Naive thymus-derived CD4-positive, alpha-beta T cell (primary cell): ENCODE results near the gene DUOXA2. TPM values are rescaled to one million over a fixed set of nuclear protein-coding genes. Genes with fewer than 3 reads are reported as not detected.
A peak's percentile ranks its signal among the peaks of the same experiment; 100 is the strongest.
"Not testable (repeated sequence)": the region's sequence is repeated elsewhere in the genome, so short reads cannot be mapped to it uniquely, and the experiment has no call there.

ENCODE experiments used
- ATAC-seq: fragments of 150-1000 bp; cut with Tn5 transposase; 2 replicates; pipeline ENCODE4 v1.10.0; 2021; ENCODE audit warnings: mild to moderate bottlenecking, moderate library complexity
- CTCF ChIA-PET: fragments of 350-600 bp; sonication (Branson Sonifier 250); formaldehyde crosslinking; loops from one replicate; lab custom pipeline; 2021; ENCODE audit warnings: antibody characterized with exemption; lab: Charles Lee
- POLR2A ChIA-PET: fragments of 350-600 bp; sonication (Branson Sonifier 250); formaldehyde crosslinking; loops from one replicate; lab custom pipeline; 2021; ENCODE audit warnings: antibody characterized with exemption, inconsistent platforms; lab: Charles Lee
- DNase-seq, 9 donors: peaks; one replicate each; pipeline versions ENCODE4 v3.0.0 to v3.0.0-alpha.2; 2020 to 2022; ENCODE audit warnings: mixed read lengths in 1 of 9
- H3K27ac ChIP-seq: one replicate; pipeline ENCODE4 v1.7.0; 2013; ENCODE audit warnings: mild to moderate bottlenecking, low read depth, low read length, moderate library complexity
- H3K27me3 ChIP-seq, 2 donors: one replicate each; pipeline ENCODE4 v1.7.0; 2013; ENCODE audit warnings: low read length in 2 of 2, mild to moderate bottlenecking in 2 of 2, moderate library complexity in 2 of 2; ENCODE audit not compliant: control insufficient read depth in 2 of 2, insufficient read depth in 2 of 2
- H3K36me3 ChIP-seq, 3 experiments: 1 replicate in 2 of 3; 2 replicates in 1 of 3; pipeline ENCODE4 v1.7.0; 2013; ENCODE audit warnings: low read length in 3 of 3, mild to moderate bottlenecking in 3 of 3, moderate library complexity in 1 of 3; ENCODE audit not compliant: insufficient read depth in 3 of 3, control insufficient read depth in 2 of 3
- H3K4me1 ChIP-seq, 2 donors: one replicate each; pipeline ENCODE4 v1.7.0; 2013; ENCODE audit warnings: low read length in 2 of 2, mild to moderate bottlenecking in 2 of 2, moderate library complexity in 1 of 2; ENCODE audit not compliant: control insufficient read depth in 2 of 2, insufficient read depth in 2 of 2
- H3K4me3 ChIP-seq: 2 replicates; pipeline ENCODE4 v1.7.0; 2013; ENCODE audit warnings: mild to moderate bottlenecking, low read length
- H3K9me3 ChIP-seq, 3 experiments: 1 replicate in 2 of 3; 2 replicates in 1 of 3; pipeline ENCODE4 v1.7.0; 2013; ENCODE audit warnings: low read length in 3 of 3; ENCODE audit not compliant: control insufficient read depth in 2 of 3
- H3K27ac Mint-ChIP-seq, 9 donors: one replicate each; pipeline ENCODE4 v1.8.0; 2020 to 2022; ENCODE audit warnings: mixed read lengths in 9 of 9, mild to moderate bottlenecking in 8 of 9, moderate library complexity in 5 of 9, inconsistent platforms in 2 of 9
- H3K27me3 Mint-ChIP-seq, 5 donors: one replicate each; pipeline ENCODE4 v1.8.0; 2021 to 2022; ENCODE audit warnings: mixed read lengths in 5 of 5, mild to moderate bottlenecking in 1 of 5
- H3K36me3 Mint-ChIP-seq, 5 donors: one replicate each; pipeline ENCODE4 v1.8.0; 2020 to 2022; ENCODE audit warnings: mixed read lengths in 5 of 5, mild to moderate bottlenecking in 3 of 5, inconsistent platforms in 1 of 5
- H3K4me1 Mint-ChIP-seq, 7 donors: one replicate each; pipeline ENCODE4 v1.8.0; 2020 to 2022; ENCODE audit warnings: mixed read lengths in 7 of 7, mild to moderate bottlenecking in 3 of 7, inconsistent platforms in 1 of 7
- H3K4me3 Mint-ChIP-seq, 10 donors: one replicate each; pipeline ENCODE4 v1.8.0; 2020 to 2022; ENCODE audit warnings: mild to moderate bottlenecking in 10 of 10, mixed read lengths in 10 of 10, moderate library complexity in 6 of 10, inconsistent platforms in 2 of 10
- H3K9me3 Mint-ChIP-seq, 11 donors: one replicate each; pipeline ENCODE4 v1.8.0; 2020 to 2022; ENCODE audit warnings: mixed read lengths in 11 of 11, mild to moderate bottlenecking in 4 of 11, inconsistent platforms in 1 of 11, moderate library complexity in 1 of 11
- intact Hi-C, 2 donors: fragments of 100-400 bp; cut with micrococcal nuclease; formaldehyde crosslinking; loops; one replicate each; pipeline ENCODE4 v1.15.1; 2023
- polyA plus RNA-seq, 2 donors: library from polyadenylated mRNA; unstranded; fragments of 300-500 nt; fragmentation: Illumina TruSeq; gene quantifications; one replicate each; pipeline ENCODE4 v1.2.3, GENCODE V29; 2021
- total RNA-seq, 6 experiments: library from RNA in 5 of 6; stranded (reverse) in 5 of 6; gene quantifications; 1 replicate in 5 of 6; 2 replicates in 1 of 6; pipeline ENCODE4 v1.2.3 and lab custom pipeline; 2021 to 2026

DUOXA2 gene
- total and polyA plus RNA-seq, 7 experiments from 2014 or later: not detected

DNA sequence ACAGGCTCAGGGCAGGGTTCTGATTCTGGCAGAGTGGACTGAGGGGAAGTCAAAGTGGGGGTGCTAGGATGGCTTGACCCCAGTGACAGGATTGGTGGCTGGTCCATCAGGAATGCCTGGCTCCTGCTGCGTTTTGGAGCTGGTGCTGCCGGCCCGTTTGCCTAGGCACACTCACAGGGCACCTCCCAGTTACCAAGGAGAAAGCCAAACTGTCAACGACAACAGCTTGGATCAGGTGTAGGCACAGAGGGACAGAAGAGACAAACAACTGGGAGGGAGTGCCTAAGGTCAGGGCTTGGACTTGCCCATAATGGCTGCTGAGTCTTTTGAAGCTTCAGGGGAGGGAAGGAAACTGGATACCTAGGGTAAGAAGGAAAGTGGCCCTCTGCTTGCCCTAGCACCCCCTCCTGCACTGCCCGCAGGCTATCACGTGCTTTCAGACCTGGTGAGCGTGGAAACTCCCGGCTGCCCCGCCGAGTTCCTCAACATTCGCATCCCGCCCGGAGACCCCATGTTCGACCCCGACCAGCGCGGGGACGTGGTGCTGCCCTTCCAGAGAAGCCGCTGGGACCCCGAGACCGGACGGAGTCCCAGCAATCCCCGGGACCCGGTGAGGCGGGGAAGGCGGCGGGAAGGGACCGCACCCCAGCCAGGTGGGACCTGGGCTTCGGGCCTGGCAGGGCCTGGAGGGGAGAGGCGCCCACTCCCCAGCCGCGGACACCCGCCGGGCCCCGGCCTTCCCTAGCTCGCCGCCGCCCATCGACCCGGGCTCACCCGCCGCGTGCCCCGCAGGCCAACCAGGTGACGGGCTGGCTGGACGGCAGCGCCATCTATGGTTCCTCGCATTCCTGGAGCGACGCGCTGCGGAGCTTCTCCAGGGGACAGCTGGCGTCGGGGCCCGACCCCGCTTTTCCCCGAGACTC lies 20.8 kb downstream of the DUOXA2 start:
- no peak overlapping the region for H3K27ac ChIP-seq
- peaks cover 0 to 6% of the 10 kb centered on the region in 2 donors for H3K4me1 ChIP-seq
- intact Hi-C loops: loop anchor here in 1 of 2 donors (1.0 kb wide), 1 partner anchor 9 kb away; no protein-coding TSS in a partner anchor
- H3K9me3 ChIP-seq: no peaks in the 10 kb centered on the region
- ChIA-PET CTCF (interaction anchor here (1.1 kb wide), 1 partner anchor 9 kb away, joined by 4 read pairs; no protein-coding TSS in a partner anchor), POLR2A (no interaction called here)
- peaks cover 5 to 13% of the 10 kb centered on the region in 2 donors for H3K27me3 ChIP-seq
- peaks cover 4 to 22% (median 13%) of the 10 kb centered on the region in 7 donors for H3K4me1 Mint-ChIP-seq
- no peak overlapping the region for H3K4me3 ChIP-seq
- H3K27me3 Mint-ChIP-seq: peaks cover 39 to 64% (median 50%) of the 10 kb centered on the region in 5 donors
- DNase-seq (peak in 1 of 9 donors; percentile 32), ATAC-seq (peak; percentile 55)
- no peaks in the 10 kb centered on the region for H3K36me3 ChIP-seq
- H3K4me3 Mint-ChIP-seq: peak overlapping the region; percentile 29 to 76 (median 50)
- no peak overlapping the region for H3K27ac Mint-ChIP-seq
- H3K36me3 Mint-ChIP-seq: peaks cover 0 to 2% (median 0%) of the 10 kb centered on the region in 5 donors
- no peaks in the 10 kb centered on the region for H3K9me3 Mint-ChIP-seq

- not testable (repeated sequence) for H3K9me3 ChIP-seq
- peaks cover 4 to 16% (median 13%) of the 10 kb centered on the region in 7 donors for H3K4me1 Mint-ChIP-seq
Measured at GRCh38 chr15:45135705-45136377, 21.7 kb downstream of the DUOXA2 start.

GRCh38 chr15:45136378-45136764 lies 22.2 kb downstream of the DUOXA2 start:
- no peak overlapping the region for H3K27ac Mint-ChIP-seq
- Histone ChIP-seq H3K9me3 (no peaks in the 10 kb centered on the region), H3K36me3 (no peaks in the 10 kb centered on the region), H3K4me3 (no peak overlapping the region), H3K4me1 (peaks cover 0 to 6% of the 10 kb centered on the region in 2 donors), H3K27me3 (peaks cover 5 to 13% of the 10 kb centered on the region in 2 donors), H3K27ac (no peak overlapping the region)
- peak overlapping the region; percentile 36 to 82 (median 66) for H3K4me3 Mint-ChIP-seq
- H3K27me3 Mint-ChIP-seq: peaks cover 33 to 51% (median 40%) of the 10 kb centered on the region in 5 donors
- peaks cover 4 to 16% (median 13%) of the 10 kb centered on the region in 7 donors for H3K4me1 Mint-ChIP-seq
- no peak for ATAC-seq
- no peaks in the 10 kb centered on the region for H3K9me3 Mint-ChIP-seq
- DNase-seq: no peak
- intact Hi-C loops: no loop called here
- POLR2A ChIA-PET: no interaction called here
- CTCF ChIA-PET: no interaction called here
- H3K36me3 Mint-ChIP-seq: peaks cover 0 to 2% (median 0%) of the 10 kb centered on the region in 5 donors

More at GRCh38 chr15:45135705-45136377, 21.7 kb downstream of the DUOXA2 start:
- H3K9me3 Mint-ChIP-seq, H3K27ac Mint-ChIP-seq, H3K4me3 ChIP-seq, H3K27ac ChIP-seq, DNase-seq, POLR2A ChIA-PET, H3K4me1 ChIP-seq, H3K36me3 Mint-ChIP-seq, ATAC-seq, H3K36me3 ChIP-seq: not testable (repeated sequence)
- CTCF ChIA-PET: interaction anchor here (1.1 kb wide), 1 partner anchor 10 kb away, joined by 4 read pairs; no protein-coding TSS in a partner anchor
- peaks cover 5 to 13% of the 10 kb centered on the region in 2 donors for H3K27me3 ChIP-seq
- Mint-ChIP-seq H3K4me3 (peak overlapping the region in 8 of 10 donors; percentile 61 to 78 (median 66)), H3K27me3 (peaks cover 33 to 56% (median 43%) of the 10 kb centered on the region in 5 donors)
- intact Hi-C loops: loop anchor here in 1 of 2 donors (1.0 kb wide), 1 partner anchor 10 kb away; no protein-coding TSS in a partner anchor

DNA sequence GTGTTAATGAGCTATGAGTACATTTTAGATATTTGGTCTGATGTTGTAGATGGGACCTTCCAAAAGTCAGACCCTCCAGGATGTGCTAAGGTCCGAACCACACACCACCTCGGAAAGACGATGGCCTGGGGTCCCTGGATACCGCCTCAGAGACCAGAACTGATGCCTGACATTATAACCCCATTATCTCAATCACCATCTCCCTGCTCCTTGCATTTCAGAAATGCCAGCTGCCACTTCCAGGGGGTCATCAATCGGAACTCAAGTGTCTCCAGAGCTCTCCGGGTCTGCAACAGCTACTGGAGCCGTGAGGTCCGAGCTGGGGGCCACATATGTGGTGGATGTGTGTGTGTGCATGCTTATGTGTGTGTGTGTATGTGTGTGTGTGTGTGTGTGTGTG lies 23.6 kb downstream of the DUOXA2 start:
- ChIA-PET POLR2A (no interaction called here), CTCF (no interaction called here)
- ATAC-seq (no peak), DNase-seq (no peak)
- Histone ChIP-seq H3K4me3 (no peak overlapping the region), H3K27me3 (peaks cover 5 to 13% of the 10 kb centered on the region in 2 donors), H3K9me3 (no peaks in the 10 kb centered on the region), H3K36me3 (no peaks in the 10 kb centered on the region), H3K4me1 (peaks cover 0 to 6% of the 10 kb centered on the region in 2 donors), H3K27ac (no peak overlapping the region)
- intact Hi-C loops: no loop called here
- Mint-ChIP-seq H3K36me3 (peaks cover 0 to 2% (median 0%) of the 10 kb centered on the region in 5 donors), H3K4me3 (peak overlapping the region in 1 of 10 donors; percentile 42), H3K27me3 (peaks cover 29 to 38% (median 30%) of the 10 kb centered on the region in 5 donors), H3K9me3 (no peaks in the 10 kb centered on the region), H3K27ac (no peak overlapping the region), H3K4me1 (peaks cover 4 to 16% (median 13%) of the 10 kb centered on the region in 7 donors)

GRCh38 chr15:45138814-45139765 lies 25.0 kb downstream of the DUOXA2 start:
- Histone ChIP-seq H3K36me3 (no peaks in the 10 kb centered on the region), H3K9me3 (no peaks in the 10 kb centered on the region), H3K27me3 (peaks cover 5 to 13% of the 10 kb centered on the region in 2 donors), H3K4me1 (peaks cover 0 to 6% of the 10 kb centered on the region in 2 donors), H3K27ac (no peak overlapping the region), H3K4me3 (no peak overlapping the region)
- H3K9me3 Mint-ChIP-seq: no peaks in the 10 kb centered on the region
- ChIA-PET CTCF (no interaction called here), POLR2A (no interaction called here)
- ATAC-seq: no peak
- no peak overlapping the region for H3K4me3 Mint-ChIP-seq
- no peak overlapping the region for H3K27ac Mint-ChIP-seq
- peaks cover 0 to 2% (median 0%) of the 10 kb centered on the region in 5 donors for H3K36me3 Mint-ChIP-seq
- peaks cover 4 to 16% (median 13%) of the 10 kb centered on the region in 7 donors for H3K4me1 Mint-ChIP-seq
- DNase-seq: no peak
- H3K27me3 Mint-ChIP-seq: peaks cover 15 to 26% (median 19%) of the 10 kb centered on the region in 5 donors
- intact Hi-C loops: no loop called here
